ENCODE results near the gene UFSP1. TPM values are rescaled to one million over a fixed set of nuclear protein-coding genes. Genes with fewer than 3 reads are reported as not detected.

UFSP1 gene
- total and polyA plus RNA-seq, 10 of the 15 experiments (the other 5 are each of a cell fraction or from before 2014, with no cell fraction given): 0.14 to 10.6 (median 2.8) TPM

- in situ Hi-C loops (cut with MboI) (no loop called here), intact Hi-C loops (cut with micrococcal nuclease; ENCODE audit: unreplicated experiment) (no loop called here)
- Histone ChIP-seq H3K4me3 (no peak overlapping the region), H3K36me3 (ENCODE audit: control insufficient read depth in 2 of 2, insufficient read depth in 2 of 2, low read length in 1 of 2) (peaks cover 4 to 8% of the 10 kb centered on the region in 2 experiments; a peak in 3 of 4 replicates), H2AFZ (ENCODE audit: control insufficient read depth, low read depth, low read length) (no peak overlapping the region), H3K27ac (ENCODE audit: control insufficient read depth, insufficient read depth) (no peak overlapping the region), H3K4me1 (ENCODE audit: control insufficient read depth, insufficient read depth, low read length) (peaks cover 4% of the 10 kb centered on the region), H4K20me1 (ENCODE audit: control insufficient read depth, insufficient read depth) (no peaks in the 10 kb centered on the region), H3K9me3 (replicated peaks; ENCODE audit: control insufficient read depth, insufficient read depth, low read length) (no peaks in the 10 kb centered on the region), H3K79me2 (ENCODE audit: control insufficient read depth, insufficient read depth, low read length) (peaks cover 22% of the 10 kb centered on the region), H3K9ac (ENCODE audit: control insufficient read depth, insufficient read depth, low read length) (no peak overlapping the region), H3K4me2 (ENCODE audit: control insufficient read depth, insufficient read depth) (no peak overlapping the region), H3K27me3 (replicated peaks in 1 of 2; ENCODE audit: control insufficient read depth in 2 of 2, insufficient read depth in 2 of 2, low read length in 1 of 2) (no peaks in the 10 kb centered on the region)
- SMC1A ChIA-PET (ENCODE audit: uncharacterized antibody, unreplicated experiment): no interaction called here
- WGBS (ENCODE audit: insufficient coverage, insufficient replicate concordance, low lambda C conversion rate, missing lambda C conversion rate): 95% methylated on average over 12 of the region's 12 CpGs
- no TSS peak for BruUV-seq (replicated peaks)
- CTCF ChIA-PET: interaction anchor here (0.9 to 1.7 kb wide), 3 partner anchors 11 to 159 kb away, joined by 3 to 6 read pairs (median 3); partner anchors contain the start of genes POP7, SLC12A9 and SRRT
- DNase-seq (ENCODE audit: low read depth, low spot score) (no peak), ATAC-seq (no peak), FAIRE-seq (no peak)
- TF ChIP-seq POLR2AphosphoS5 (IDR thresholded peaks at IDR 0.05; ENCODE audit: low read length): no peak
- no peak for TF ChIP-seq NFYB (IDR thresholded peaks at IDR 0.05; ENCODE audit: insufficient read depth, low read depth, low read length)
- no peak for TF ChIP-seq ZNF24 (IDR thresholded peaks at IDR 0.05)
- no peak for TF ChIP-seq EED (IDR thresholded peaks at IDR 0.05; ENCODE audit: low read depth)
- no peak for TF ChIP-seq ZNF592 (IDR thresholded peaks at IDR 0.05)
- TF ChIP-seq ZSCAN29 (IDR thresholded peaks at IDR 0.05): no peak
- TF ChIP-seq POLR2AphosphoS2 (IDR thresholded peaks at IDR 0.05; ENCODE audit: low read depth, low read length): no peak
- no peak for TF ChIP-seq BCL3 (IDR thresholded peaks at IDR 0.05; ENCODE audit: borderline replicate concordance, insufficient read depth, low read depth, low read length, poor library complexity, severe bottlenecking)
- TF ChIP-seq SREBF2 (IDR thresholded peaks at IDR 0.05; ENCODE audit: low read length): no peak
- RAD21 ChIA-PET (ENCODE audit: unreplicated experiment): no interaction called here
- POLR2A ChIA-PET: interaction anchor here (0.6 kb wide), 2 partner anchors 198 to 291 kb away, joined by 3 read pairs; no protein-coding TSS in a partner anchor
Observed at GRCh38 chr7:100864263-100864845, 25.2 kb downstream of the UFSP1 start.
